Right atrium auricular region (tissue), 2 donors: ENCODE results near the gene SRMS. TPM values are rescaled to one million over a fixed set of nuclear protein-coding genes. Genes with fewer than 3 reads are reported as not detected.

ENCODE experiments used
- DNase-seq: peaks from one replicate; pipeline ENCODE4 v3.0.0-alpha.2; 2019; ENCODE audit warnings: low spot score
- H3K27ac ChIP-seq, 2 donors: fragments of 200-600 bp; sonication (generic); 1 replicate in 1 of 2; 2 replicates in 1 of 2; pipeline ENCODE4 v1.5.1; 2016 to 2019
- H3K27me3 ChIP-seq, 2 donors: fragments of 200-600 bp; sonication (generic); one replicate each; pipeline versions ENCODE4 v1.5.1 to v1.6.0; 2017 to 2019
- H3K36me3 ChIP-seq: fragments of 200-600 bp; sonication (generic); one replicate; pipeline ENCODE4 v1.5.1; 2016
- H3K4me1 ChIP-seq, 2 donors: fragments of 200-600 bp; sonication (generic); one replicate each; pipeline versions ENCODE4 v1.5.1 to v1.6.0; 2017 to 2019
- H3K4me3 ChIP-seq, 2 donors: fragments of 200-600 bp; sonication (generic); 1 replicate in 1 of 2; 2 replicates in 1 of 2; pipeline ENCODE4 v1.5.1; 2017 to 2019; ENCODE audit warnings: mild to moderate bottlenecking in 1 of 2, moderate library complexity in 1 of 2
- H3K9me3 ChIP-seq, 2 donors: fragments of 200-600 bp; sonication (generic); one replicate each; pipeline ENCODE4 v1.5.1; 2019
- CTCF ChIP-seq, 2 donors: fragments of 200-600 bp; sonication (generic); IDR thresholded peaks; one replicate each; pipeline ENCODE4 v1.5.1; 2019; ENCODE audit warnings: antibody characterized with exemption in 2 of 2
- total RNA-seq, 2 donors: library from RNA; depleted of rRNA; stranded (reverse); fragments of >200 nt; gene quantifications; one replicate each; pipeline ENCODE4 v1.1.0, GENCODE V29; 2016

Gene SRMS
- total RNA-seq, 2 donors from 2014 or later, result not detected

GRCh38 chr20:63587776-63588591, 40.4 kb upstream of the SRMS start:
- peaks cover 41% of the 10 kb centered on the region for H3K36me3 ChIP-seq
- H3K9me3 ChIP-seq, result no peaks in the 10 kb centered on the region
- H3K4me3 ChIP-seq, result no peak overlapping the region
- H3K27me3 ChIP-seq, result no peaks in the 10 kb centered on the region
- H3K4me1 ChIP-seq, result no peaks in the 10 kb centered on the region
- H3K27ac ChIP-seq, result no peak overlapping the region
- DNase-seq, result no peak
- TF ChIP-seq CTCF (IDR thresholded peaks at IDR 0.05), result no peak

- Histone ChIP-seq H3K4me1 (no peaks in the 10 kb centered on the region), H3K27ac (no peak overlapping the region), H3K4me3 (no peak overlapping the region), H3K27me3 (no peaks in the 10 kb centered on the region), H3K36me3 (peaks cover 34% of the 10 kb centered on the region), H3K9me3 (no peaks in the 10 kb centered on the region)
- TF ChIP-seq CTCF (IDR thresholded peaks at IDR 0.05), result no peak
- no peak for DNase-seq
Observed at GRCh38 chr20:63587256-63587655, 39.7 kb upstream of the SRMS start.

- no peak for DNase-seq
- H3K27me3 ChIP-seq, result no peaks in the 10 kb centered on the region
- H3K4me3 ChIP-seq, result no peak overlapping the region
- no peak overlapping the region for H3K27ac ChIP-seq
- H3K4me1 ChIP-seq, result no peaks in the 10 kb centered on the region
- no peaks in the 10 kb centered on the region for H3K9me3 ChIP-seq
- H3K36me3 ChIP-seq, result peaks cover 30% of the 10 kb centered on the region
- no peak for TF ChIP-seq CTCF (IDR thresholded peaks at IDR 0.05)
Observed at GRCh38 chr20:63586797-63587196, 39.2 kb upstream of the SRMS start.

- DNase-seq, result no peak
- no peak overlapping the region for H3K27ac ChIP-seq
- no peak overlapping the region for H3K4me3 ChIP-seq
- no peaks in the 10 kb centered on the region for H3K27me3 ChIP-seq
- no peaks in the 10 kb centered on the region for H3K4me1 ChIP-seq
- no peaks in the 10 kb centered on the region for H3K9me3 ChIP-seq
- TF ChIP-seq CTCF (IDR thresholded peaks at IDR 0.05), result no peak
- H3K36me3 ChIP-seq, result peaks cover 20% of the 10 kb centered on the region
Observed at GRCh38 chr20:63585616-63586565, 38.3 kb upstream of the SRMS start.

- DNase-seq, result no peak
- Histone ChIP-seq H3K4me3 (no peak overlapping the region), H3K27me3 (no peaks in the 10 kb centered on the region), H3K36me3 (no peaks in the 10 kb centered on the region), H3K27ac (no peak overlapping the region), H3K4me1 (no peaks in the 10 kb centered on the region), H3K9me3 (no peaks in the 10 kb centered on the region)
- TF ChIP-seq CTCF (IDR thresholded peaks at IDR 0.05), result no peak
Observed at GRCh38 chr20:63582382-63583063, 35.0 kb upstream of the SRMS start.
